NCI-H146 treated with DMSO at 0.1 percent for 48 hours (cell line): ENCODE results near the gene RPS27A.
"Not testable (repeated sequence)": the region's sequence is repeated elsewhere in the genome, so short reads cannot be mapped to it uniquely, and the experiment has no call there.

Source experiments
- DNase-seq: peaks from one replicate; lab custom pipeline; 2025; ENCODE audit not compliant: unreplicated experiment; lab: John Stamatoyannopoulos, UW

RPS27A gene

DNA sequence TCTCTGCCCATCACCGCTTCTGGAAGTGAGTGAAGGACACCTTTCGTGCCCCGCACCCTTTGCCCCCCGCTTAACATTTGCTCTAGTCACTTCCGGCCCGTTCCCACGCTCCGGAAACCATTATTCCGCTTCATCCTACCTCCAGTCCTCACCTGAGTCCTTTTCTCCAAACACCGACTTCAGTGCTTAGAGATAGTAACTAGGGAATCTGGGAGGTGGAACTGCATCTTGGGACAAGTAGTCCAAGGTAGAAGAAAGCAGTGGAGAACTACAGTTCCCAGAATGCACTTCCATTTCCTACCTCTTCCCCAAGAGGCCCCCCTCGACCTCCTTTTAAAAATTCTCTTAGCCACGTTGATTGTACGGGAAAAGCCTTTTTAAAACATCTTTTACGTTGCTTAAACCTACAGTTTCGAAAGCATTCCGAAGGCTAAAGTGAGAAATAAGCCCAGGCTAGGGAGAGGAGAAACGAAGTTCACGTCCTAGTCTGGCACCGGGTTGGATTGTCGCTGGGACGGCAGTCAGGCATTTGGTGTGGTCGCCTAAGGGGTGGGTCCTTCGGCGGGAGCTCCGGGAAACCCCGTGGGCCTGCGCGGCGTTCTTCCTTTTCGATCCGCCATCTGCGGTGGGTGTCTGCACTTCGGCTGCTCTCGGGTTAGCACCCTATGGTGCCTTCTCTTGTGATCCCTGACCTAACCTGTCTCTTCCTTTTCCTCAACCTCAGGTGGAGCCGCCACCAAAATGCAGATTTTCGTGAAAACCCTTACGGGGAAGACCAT, at the start of gene RPS27A, which contains the start of gene CLHC1:
Gene RPS27A, plus strand, starts transcription at position 605 of the 779 bp plus-strand sequence. Its CDS starts 137 bp downstream, at position 742.
Gene CLHC1, minus strand, starts transcription at position 210 of the 779 bp plus-strand sequence. CDS start 9,882 bp downstream, outside the sequence.
- DNase-seq: peak; percentile 93

DNA sequence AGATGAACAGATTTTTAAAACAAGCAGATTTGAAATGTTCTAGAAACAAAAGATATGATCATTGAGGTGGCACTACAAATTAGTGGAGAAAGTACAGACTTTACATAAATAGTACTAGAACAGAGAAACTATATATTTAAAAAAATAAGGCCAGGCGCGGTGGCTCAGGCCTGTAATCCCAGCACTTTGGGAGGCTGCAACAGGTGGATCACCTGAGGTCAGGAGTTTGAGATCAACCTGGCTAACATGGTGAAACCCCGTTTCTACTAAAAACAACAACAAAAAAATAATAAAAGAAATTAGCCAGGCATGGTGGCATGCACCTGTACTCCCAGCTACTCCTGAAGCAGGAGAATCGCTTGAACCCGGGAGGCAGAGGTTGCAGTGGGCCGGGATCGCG, 45.7 kb upstream of the RPS27A start:
- DNase-seq: not testable (repeated sequence)

DNA sequence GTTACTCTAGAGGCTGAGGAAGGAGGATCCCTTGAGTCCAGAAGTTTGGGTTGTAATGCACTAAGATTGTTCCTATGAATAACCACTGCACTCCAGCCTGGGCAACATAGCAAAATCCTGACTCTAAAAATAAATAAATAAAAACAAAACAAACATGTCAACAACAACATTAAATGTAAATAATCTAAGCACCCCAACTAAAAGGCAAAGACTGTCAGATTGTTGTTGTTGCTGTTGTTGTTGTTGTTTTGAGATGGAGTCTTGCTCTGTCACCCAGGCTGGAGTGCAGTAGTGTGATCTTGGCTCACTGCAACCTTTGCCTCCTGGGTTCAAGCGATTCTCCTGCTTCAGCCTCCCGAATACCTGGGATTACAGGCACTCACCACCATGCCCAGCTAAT, 40.6 kb upstream of the RPS27A start:
- not testable (repeated sequence) for DNase-seq

DNA sequence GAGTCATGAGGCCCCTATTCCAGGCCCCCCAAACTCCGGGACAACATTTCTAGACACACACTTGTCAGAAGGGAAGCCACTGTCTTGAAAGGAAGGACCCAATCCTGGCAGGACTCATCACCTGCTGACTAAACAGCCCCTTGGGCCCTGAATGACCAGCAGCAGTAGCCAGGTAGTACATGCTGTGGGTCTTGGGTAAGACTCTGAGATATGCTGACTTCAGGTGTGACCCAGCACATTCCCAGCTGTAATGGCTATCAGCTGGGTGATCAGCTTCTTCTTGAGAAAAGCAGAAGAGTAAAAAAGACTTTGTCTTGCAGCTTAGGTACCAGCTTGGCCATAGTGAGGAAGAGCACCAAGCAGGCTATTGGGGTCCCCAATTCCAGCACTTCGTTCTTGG, 36.0 kb upstream of the RPS27A start:
- no peak for DNase-seq

DNA sequence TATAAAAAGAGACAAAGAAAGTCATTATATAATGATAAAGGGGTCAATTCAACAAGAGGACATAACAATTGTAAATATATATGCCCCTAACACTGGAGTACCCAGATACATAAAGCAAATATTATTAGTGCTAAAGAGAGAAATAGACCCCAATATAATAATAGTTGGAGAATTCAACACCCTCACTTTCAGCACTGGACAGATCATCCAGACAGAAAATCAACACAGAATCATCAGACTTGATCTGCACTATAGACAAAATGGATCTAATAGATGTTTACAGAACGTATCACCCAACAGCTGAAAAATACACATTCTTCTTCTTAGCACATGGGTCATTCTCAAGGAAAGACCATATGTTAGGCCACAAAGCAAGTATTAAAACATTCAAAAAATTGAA, 32.1 kb upstream of the RPS27A start:
- DNase-seq: no peak

DNA sequence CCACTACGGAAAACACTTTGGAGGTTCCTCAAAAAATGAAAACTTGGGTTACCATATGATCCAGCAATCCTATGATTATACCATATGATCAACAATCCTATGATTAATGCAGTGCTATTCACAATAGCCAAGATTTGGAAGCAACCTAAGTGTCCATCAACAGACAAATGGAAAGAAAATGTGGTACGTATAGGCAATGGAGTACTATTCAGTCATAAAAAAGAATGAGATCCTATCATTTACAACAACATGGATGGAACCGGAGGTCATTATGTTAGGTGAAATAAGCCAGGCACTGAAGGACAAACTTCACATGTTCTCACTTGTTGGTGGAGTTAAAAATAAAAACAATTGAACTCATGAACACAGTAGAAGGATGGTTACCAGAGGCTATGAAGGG, 28.0 kb upstream of the RPS27A start:
- no peak for DNase-seq

DNA sequence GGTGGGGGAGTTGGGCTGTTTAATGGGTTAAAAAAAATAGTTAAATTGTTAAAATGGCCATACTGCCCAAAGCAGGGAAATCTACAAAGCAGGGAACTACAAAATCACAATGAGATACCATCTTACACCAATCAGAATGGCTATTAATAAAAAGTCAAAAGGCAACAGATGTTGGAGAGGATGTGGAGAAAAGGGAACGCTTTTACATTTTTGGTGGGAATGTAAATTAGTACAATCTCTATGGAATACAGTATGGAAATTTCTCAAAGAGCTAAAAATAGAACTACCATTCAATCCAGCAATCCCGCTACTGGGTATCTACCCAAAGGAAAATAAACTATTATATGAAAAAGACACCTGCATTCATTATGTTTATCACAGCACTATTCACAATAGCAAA, 27.5 kb upstream of the RPS27A start:
- no peak for DNase-seq

DNA sequence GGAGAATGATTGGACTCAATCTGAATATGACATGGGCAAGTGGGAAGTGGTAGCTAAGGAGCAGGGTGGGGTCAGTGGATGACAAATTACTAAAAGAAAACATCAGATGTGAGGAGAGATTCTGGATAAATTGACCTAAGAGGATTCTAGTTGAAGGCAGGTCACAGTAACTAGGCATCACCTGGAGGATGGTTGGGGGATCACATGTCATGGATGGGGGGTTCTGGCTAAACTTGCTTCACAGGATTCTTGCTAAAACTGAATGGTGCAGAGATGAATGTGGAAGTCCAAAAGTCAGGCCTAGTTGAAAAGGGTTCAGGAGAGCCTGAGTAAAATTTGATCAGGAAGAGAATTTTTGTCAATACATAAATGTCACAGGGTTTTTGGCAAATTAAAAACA, 18.7 kb upstream of the RPS27A start:
- no peak for DNase-seq

DNA sequence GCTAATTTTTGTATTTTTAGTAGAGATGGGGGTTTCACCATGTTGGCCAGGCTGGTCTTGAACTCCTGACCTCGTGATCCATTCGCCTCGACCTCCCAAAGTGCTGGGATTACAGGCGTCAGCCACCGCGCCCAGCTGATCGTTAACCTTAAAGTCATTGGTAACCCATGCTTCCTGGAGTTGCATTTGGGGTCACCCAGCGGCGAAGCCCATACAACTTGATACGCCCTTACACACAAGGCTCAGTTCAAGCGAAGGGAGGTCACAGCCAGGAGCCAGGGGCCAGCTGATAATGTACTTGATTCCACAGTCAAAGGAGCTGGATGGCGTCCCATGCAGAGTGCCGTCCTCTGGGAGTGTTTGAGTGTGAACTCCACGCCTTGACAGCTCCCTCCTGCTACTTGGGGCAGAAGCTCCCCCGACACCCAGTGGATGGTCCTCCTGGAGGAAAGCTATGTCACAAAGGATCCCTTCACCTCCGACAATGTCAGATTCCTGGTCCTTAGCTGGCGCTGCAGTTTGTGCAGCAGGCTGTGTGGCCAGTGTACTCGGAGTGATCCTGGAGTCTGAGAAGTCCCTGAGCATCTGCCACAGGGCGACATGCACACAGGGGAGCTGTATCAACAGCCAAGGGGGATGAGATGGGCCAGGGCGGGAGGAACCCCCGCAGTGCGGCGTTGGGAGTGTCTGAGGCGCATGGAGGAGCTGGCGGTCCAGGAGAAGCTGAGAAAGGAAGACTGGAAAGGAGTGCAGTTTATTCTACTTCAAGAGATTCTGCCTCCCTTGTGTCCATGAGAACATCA, 8.3 kb upstream of the RPS27A start:
- no peak for DNase-seq

DNA sequence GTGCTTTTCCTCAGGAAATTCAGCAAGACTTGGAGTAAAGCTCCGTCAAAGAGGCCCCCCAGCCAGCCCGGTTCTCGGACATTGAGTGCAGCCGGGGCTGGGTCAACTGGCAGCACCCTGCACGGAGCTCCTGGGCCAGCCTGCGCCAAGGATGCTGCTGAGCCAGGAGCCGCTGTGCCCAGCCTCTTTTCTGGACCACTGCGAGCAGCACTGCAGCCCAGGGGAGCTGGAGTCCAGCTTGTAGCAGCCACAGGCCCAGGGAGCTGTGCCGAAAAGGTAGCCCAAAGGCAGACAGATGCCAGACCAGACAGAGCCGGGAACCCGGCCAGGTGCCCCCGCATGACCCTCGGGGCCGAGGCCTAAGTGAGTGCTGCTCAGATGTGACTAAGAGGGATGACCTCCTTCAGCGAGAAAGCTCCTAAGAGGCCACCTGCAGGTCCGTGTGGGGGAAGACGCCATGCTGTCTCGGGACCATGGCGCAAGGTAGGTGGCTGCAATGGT, 7.7 kb upstream of the RPS27A start:
- DNase-seq: no peak

DNA sequence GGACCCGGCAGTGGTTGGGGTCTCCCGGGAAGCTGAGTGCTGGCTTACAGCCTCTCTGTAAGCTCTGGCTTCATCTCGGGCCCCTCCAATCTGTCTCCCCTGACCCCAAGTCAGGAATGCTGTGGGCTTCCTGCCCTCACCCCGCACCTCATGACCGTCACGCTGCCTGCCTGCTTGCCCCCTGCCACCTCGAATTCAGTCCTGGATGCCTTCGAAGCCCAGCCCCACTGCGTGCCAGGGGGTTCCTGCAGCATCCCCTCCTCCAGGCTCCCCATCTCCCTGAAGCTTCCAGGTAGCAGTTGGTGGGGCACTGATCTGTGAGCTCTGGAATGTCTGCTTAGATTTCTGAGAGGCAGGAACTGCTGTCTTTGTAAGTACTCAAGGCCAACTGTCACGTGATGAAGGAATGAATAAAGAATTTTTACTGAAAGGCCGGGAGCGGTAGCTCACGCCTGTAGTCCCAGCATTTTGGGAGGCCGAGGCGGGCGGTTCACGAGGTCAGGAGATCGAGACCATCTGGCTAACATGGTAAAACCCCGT, 6.9 kb upstream of the RPS27A start:
- no peak for DNase-seq

DNA sequence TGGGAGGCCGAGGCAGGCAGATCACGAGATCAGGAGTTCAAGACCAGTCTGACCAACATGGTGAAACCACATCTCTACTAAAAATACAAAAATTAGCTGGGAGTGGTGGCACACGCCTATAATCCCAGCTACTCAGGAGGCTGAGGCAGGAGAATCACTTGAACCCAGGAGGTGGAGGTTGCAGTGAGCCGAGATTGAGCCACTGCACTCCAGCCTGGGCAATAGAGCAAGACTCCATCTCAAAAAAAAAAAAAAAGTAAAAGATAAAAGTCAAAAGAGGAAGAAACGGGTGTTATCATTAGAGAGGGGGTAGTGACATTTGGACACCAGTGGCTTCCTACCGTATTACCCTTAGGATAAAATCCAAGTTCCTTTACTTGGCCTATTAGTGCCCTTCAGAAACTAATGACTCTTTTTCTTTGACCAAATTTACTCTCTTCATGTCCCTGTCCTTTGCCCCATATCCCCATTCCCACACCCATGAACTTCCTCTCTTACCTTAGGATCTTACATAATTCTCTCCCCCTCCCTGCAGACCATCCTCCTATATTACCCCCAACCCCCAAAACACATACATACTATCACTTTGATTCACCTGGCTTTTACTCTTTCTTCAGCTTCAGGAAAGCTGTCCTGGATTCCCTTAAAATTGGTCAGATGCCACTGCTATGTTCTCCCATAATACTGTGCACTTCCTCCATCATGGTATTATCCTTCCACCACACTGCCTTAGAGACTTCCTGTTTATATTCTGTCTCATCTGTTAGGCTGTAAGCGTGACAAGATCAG, 4.9 kb upstream of the RPS27A start:
- not testable (repeated sequence) for DNase-seq

DNA sequence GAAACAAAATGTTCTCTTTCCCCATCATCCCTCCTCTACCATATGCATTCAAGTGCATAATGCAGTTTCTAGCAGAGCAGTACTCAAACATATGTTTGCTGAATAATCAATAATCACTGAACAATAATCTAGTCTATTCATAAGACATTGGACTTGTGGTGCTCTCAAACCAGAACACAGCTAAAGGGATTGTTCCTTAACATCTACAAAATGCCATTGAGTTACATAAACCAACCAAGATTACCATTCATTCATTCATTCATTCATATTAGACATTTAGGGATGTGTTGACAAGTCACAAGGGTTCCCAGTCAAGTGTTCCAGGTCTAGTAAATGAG, 4.3 kb upstream of the RPS27A start:
- no peak for DNase-seq

DNA sequence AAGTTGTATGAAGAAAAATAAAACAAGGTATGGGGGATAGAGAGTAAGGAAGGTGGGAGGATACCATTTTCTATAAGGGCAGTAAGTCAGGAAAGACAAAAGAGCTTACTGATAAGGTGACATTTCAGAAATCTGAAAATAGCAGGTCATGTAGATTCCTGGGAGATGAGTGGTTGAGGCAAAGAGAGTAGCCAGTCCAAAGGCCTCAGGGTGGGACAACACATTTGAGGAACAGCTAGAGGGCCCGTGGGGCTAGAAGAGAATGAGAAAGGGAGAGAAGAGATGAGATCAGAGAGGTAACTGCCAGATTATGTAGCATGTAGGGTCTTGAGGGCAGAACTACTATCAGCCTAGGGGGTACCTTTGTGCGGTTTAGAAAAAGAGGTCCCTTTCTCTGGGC, 3.3 kb upstream of the RPS27A start:
- no peak for DNase-seq

DNA sequence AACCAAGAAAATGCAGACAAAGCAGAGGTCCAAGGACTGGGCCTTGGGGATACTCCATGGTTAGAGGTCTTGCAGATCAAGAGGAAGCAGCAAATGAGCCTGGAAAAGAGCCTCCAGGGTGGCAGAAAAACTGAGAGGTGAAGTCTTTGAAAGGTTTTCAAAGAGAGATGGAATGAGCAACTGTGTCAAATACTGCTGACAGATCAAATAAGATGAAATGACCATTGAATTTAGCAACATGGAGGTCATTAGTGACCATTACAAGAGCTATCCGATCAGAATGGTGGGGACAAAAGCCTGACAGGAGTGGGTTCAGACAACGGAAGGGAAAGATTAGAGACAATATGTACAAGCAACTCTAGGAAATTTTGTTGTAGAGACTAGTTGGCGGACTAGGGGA, 1.9 kb upstream of the RPS27A start:
- DNase-seq: no peak

DNA sequence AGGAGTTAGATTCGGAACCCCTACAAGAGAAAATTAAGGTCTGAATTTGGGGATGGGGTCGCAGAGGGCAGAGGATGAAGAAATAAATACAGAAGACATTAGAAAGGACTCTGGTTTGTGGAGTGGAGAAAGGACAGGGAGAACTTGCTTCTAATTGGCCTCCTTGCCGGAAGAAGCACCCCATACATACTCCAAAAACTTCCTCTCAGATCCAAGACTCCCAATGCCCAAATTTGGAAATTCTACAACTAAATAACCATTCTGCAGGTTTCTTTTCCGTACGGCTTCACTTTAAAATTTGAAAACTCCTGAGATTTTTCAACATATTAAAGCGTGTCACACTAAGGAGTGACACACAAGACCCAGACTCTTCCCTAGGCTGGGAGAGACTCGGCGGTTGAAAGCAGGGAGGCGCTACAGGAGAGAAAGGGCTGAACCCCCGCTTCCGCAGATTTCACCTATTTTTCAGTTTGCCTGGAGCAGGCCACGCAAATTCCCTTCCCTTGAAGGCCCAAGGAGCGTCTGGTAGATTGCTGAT, 873 bp upstream of the RPS27A start:
- DNase-seq: no peak

DNA sequence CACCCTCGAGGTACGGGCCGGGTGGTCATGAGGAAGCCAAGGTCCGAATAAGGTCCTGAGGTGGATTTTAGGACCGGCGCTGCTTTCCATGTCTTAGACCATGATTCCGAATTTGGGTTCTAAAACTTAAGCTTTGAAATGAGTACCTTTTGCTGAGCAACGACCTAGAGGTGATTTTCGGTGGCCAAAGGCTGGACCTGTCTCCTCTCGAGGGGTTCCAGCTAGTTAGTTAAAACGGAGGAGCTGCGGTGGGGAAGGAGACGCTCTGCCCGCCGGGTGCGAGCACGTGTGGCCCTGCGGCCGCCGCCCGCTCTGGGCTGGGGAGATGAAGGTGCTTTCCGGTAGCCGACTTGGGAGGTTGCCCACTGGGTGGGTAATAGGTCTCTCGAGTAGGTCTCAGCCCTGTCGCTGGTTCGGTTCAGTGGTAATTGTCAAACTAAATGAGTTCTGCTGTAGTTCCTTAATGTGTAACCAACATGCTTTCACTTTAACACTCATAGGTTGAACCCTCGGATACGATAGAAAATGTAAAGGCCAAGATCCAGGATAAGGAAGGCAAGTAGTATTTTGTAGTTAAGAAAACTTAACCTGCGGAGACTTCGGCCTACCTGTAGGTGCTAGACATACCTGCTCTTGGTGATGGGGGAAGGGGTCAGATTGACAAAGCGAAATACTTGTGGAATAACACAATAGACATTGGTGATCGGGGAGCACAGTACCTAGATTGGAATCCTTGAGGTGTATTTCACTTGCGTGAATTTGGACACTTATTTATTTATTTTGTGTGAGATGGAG, 572 bp downstream of the RPS27A start:
- DNase-seq: no peak

DNA sequence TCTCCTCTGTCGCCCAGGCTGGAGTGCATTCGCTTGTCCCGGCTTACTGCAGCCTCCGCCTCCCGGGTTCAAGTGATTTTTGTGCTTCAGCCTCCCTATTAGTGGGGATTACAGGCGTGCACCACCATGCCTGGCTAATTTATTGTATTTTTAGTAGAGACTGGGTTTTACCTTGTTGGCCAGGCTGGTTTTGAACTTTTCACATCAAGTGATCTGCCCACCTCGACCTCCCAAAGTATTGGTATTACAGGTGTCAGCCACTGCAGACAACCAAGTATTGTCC, 1.1 kb downstream of the RPS27A start:
- no peak for DNase-seq

DNA sequence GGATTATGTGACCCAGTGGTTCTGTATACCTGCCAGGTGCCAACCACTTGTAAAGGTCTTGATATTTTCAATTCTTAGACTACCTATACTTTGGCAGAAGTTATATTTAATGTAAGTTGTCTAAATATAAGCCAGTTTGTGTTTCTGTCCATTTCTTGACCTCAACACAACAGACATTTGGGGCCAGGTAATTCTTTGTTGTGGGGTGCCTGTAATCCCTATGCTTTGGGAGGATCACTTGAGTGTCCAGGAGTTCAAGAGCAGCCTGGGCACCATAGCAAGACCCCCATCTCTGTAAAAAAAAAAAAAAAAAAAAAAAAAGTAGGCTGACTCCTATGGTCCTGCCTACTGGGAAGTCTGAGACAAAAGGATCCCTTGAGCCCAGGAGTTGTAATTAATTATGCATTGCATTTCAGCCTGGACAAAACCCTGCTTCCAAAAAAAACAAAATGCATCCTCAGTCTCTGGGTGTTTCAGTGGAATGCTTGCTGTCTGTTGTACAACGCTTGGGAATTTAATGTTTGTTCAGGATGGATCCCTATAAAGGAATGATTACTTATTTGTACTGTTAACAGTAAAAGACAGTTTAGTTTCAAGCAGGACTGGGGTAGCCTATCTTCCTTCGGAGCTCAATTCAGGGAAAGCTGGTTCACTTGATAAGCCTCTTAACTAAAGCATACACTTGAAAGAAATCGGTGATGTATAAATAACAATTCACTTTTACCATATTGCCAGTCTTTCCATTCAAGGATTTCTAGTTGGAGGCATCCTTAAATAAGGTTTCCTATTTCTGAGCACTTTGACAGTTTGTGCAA, 3.4 kb downstream of the RPS27A start:
- DNase-seq: no peak
